Epithelial cell of prostate (primary cell): ENCODE measurements around the gene TBC1D21.

Source experiments
- DNase-seq: peaks from one replicate; pipeline ENCODE4 v3.0.0-alpha.2; 2011; ENCODE audit warnings: low read depth, low spot score
- H3K27ac ChIP-seq: fragments of 450-650 bp; 2 replicates; pipeline ENCODE4 v1.5.1; 2017; ENCODE audit warnings: mild to moderate bottlenecking

The TBC1D21 gene

GRCh38 chr15:73905225-73905827 is 32.0 kb downstream of the TBC1D21 start:
- H3K27ac ChIP-seq: no peak overlapping the region
- no peak for DNase-seq

GRCh38 chr15:73906346-73907034 is 33.1 kb downstream of the TBC1D21 start:
- no peak overlapping the region for H3K27ac ChIP-seq
- DNase-seq: no peak

- DNase-seq: no peak
- no peak overlapping the region for H3K27ac ChIP-seq
Observed at GRCh38 chr15:73907035-73907408, 33.7 kb downstream of the TBC1D21 start.

GRCh38 chr15:73908030-73908821 is 34.9 kb downstream of the TBC1D21 start:
- no peak overlapping the region for H3K27ac ChIP-seq
- no peak for DNase-seq

GRCh38 chr15:73908822-73909122 is 35.4 kb downstream of the TBC1D21 start:
- DNase-seq: no peak

GRCh38 chr15:73909651-73910050 is 36.3 kb downstream of the TBC1D21 start:
- no peak overlapping the region for H3K27ac ChIP-seq
- DNase-seq: no peak

More at GRCh38 chr15:73908822-73909122, 35.4 kb downstream of the TBC1D21 start:
- H3K27ac ChIP-seq: no peak overlapping the region

- no peak overlapping the region for H3K27ac ChIP-seq
- DNase-seq: no peak
Observed at GRCh38 chr15:73910522-73911303, 37.3 kb downstream of the TBC1D21 start.

- no peak for DNase-seq
- H3K27ac ChIP-seq: no peak overlapping the region
Observed at GRCh38 chr15:73912030-73912596, 38.7 kb downstream of the TBC1D21 start.

- no peak for DNase-seq
Observed at GRCh38 chr15:73914145-73914544, 40.8 kb downstream of the TBC1D21 start.

GRCh38 chr15:73915082-73915481 is 41.7 kb downstream of the TBC1D21 start:
- no peak overlapping the region for H3K27ac ChIP-seq
- no peak for DNase-seq

More at GRCh38 chr15:73914145-73914544, 40.8 kb downstream of the TBC1D21 start:
- H3K27ac ChIP-seq: no peak overlapping the region

GRCh38 chr15:73918784-73919183 is 45.4 kb downstream of the TBC1D21 start:
- no peak for DNase-seq
- no peak overlapping the region for H3K27ac ChIP-seq

- no peak for DNase-seq
- H3K27ac ChIP-seq: no peak overlapping the region
Observed at GRCh38 chr15:73919706-73920105, 46.3 kb downstream of the TBC1D21 start.

- H3K27ac ChIP-seq: no peak overlapping the region
- no peak for DNase-seq
Observed at GRCh38 chr15:73921254-73921925, 48.0 kb downstream of the TBC1D21 start.

GRCh38 chr15:73922186-73923151 is 49.1 kb downstream of the TBC1D21 start:
- no peak for DNase-seq
- no peak overlapping the region for H3K27ac ChIP-seq

- H3K27ac ChIP-seq: no peak overlapping the region
- DNase-seq: no peak
Observed at GRCh38 chr15:73923156-73923487, 49.8 kb downstream of the TBC1D21 start.

- H3K27ac ChIP-seq: peak overlapping the region; percentile 9
- DNase-seq: no peak
Observed at GRCh38 chr15:73923488-73924164, 50.3 kb downstream of the TBC1D21 start.

GRCh38 chr15:73924171-73924921 is 51.0 kb downstream of the TBC1D21 start:
- DNase-seq: no peak
- peak overlapping the region; percentile 9 for H3K27ac ChIP-seq

- DNase-seq: no peak
- no peak overlapping the region for H3K27ac ChIP-seq
Observed at GRCh38 chr15:73925848-73926218, 52.5 kb downstream of the TBC1D21 start.
